Neuronal stem cell (in vitro differentiated cells): ENCODE results near the gene IDH3G.

Experiments
- DNase-seq: peaks from one replicate; pipeline ENCODE4 v3.0.0-alpha.2; 2013; ENCODE audit warnings: low spot score
- H2AFZ ChIP-seq: one replicate; pipeline ENCODE4 v1.6.1; 2013; ENCODE audit warnings: mild to moderate bottlenecking, low read length, inconsistent platforms
- H2AK5ac ChIP-seq: 2 replicates; pipeline ENCODE4 v1.6.1; 2013; ENCODE audit warnings: low read depth, mild to moderate bottlenecking, inconsistent platforms, low read length, moderate library complexity, mixed read lengths
- H2BK120ac ChIP-seq: 2 replicates; pipeline ENCODE4 v1.6.1; 2013; ENCODE audit warnings: low read depth, mild to moderate bottlenecking, inconsistent platforms, low read length, moderate library complexity, mixed read lengths
- H2BK12ac ChIP-seq: one replicate; pipeline ENCODE4 v1.6.1; 2013; ENCODE audit warnings: low read length, inconsistent platforms
- H2BK15ac ChIP-seq: 2 replicates; pipeline ENCODE4 v1.6.1; 2013; ENCODE audit warnings: mild to moderate bottlenecking, low read length, inconsistent platforms, mixed read lengths
- H2BK5ac ChIP-seq: one replicate; pipeline ENCODE4 v1.6.1; 2013; ENCODE audit warnings: inconsistent platforms, mild to moderate bottlenecking, low read length, moderate library complexity
- H3K14ac ChIP-seq: one replicate; pipeline ENCODE4 v1.6.1; 2013; ENCODE audit warnings: low read length, inconsistent platforms
- H3K18ac ChIP-seq: 2 replicates; pipeline ENCODE4 v1.6.1; 2013; ENCODE audit warnings: low read length, inconsistent platforms
- H3K23ac ChIP-seq: 2 replicates; pipeline ENCODE4 v1.6.1; 2013; ENCODE audit warnings: low read depth, mild to moderate bottlenecking, mixed read lengths, low read length, inconsistent platforms; ENCODE audit not compliant: poor library complexity
- H3K27ac ChIP-seq: replicated peaks from 3 replicates; pipeline ENCODE4 v1.5.1; 2013; ENCODE audit warnings: low read length, inconsistent platforms
- H3K27me3 ChIP-seq, 3 experiments: 2 replicates each; pipeline ENCODE4 v1.6.1; 2013; ENCODE audit warnings: low read length in 3 of 3, mild to moderate bottlenecking in 2 of 3, inconsistent platforms in 1 of 3, low read depth in 1 of 3, mixed read lengths in 1 of 3, moderate library complexity in 1 of 3; ENCODE audit not compliant: control insufficient read depth in 3 of 3, insufficient read depth in 3 of 3
- H3K36me3 ChIP-seq, 2 donors: replicated peaks in 1 of 2; 2 replicates each; pipeline ENCODE4 v1.6.1; 2013; ENCODE audit warnings: low read length in 2 of 2; ENCODE audit not compliant: control insufficient read depth in 2 of 2, insufficient read depth in 2 of 2
- H3K4ac ChIP-seq: 2 replicates; pipeline ENCODE4 v1.6.1; 2013; ENCODE audit warnings: inconsistent platforms, mild to moderate bottlenecking, low read length, moderate library complexity
- H3K4me1 ChIP-seq, 2 donors: 1 replicate in 1 of 2; 2 replicates in 1 of 2; pipeline ENCODE4 v1.6.1; 2013; ENCODE audit warnings: low read length in 2 of 2, low read depth in 1 of 2; ENCODE audit not compliant: control insufficient read depth in 2 of 2, insufficient read depth in 1 of 2
- H3K4me2 ChIP-seq: one replicate; pipeline ENCODE4 v1.6.1; 2013; ENCODE audit warnings: mild to moderate bottlenecking, low read length, inconsistent platforms; ENCODE audit not compliant: insufficient read depth, poor library complexity, severe bottlenecking
- H3K4me3 ChIP-seq, 2 donors: 2 replicates each; pipeline ENCODE4 v1.5.1; 2013; ENCODE audit warnings: low read length in 2 of 2, mild to moderate bottlenecking in 2 of 2, inconsistent platforms in 1 of 2, moderate library complexity in 1 of 2
- H3K79me1 ChIP-seq: one replicate; pipeline ENCODE4 v1.6.1; 2013; ENCODE audit warnings: low read depth, mild to moderate bottlenecking, inconsistent platforms, low read length, moderate library complexity
- H3K9ac ChIP-seq: one replicate; pipeline ENCODE4 v1.6.1; 2013; ENCODE audit warnings: mild to moderate bottlenecking, low read depth, low read length, inconsistent platforms; ENCODE audit not compliant: poor library complexity
- H3K9me3 ChIP-seq, 2 donors: replicated peaks in 1 of 2; 2 replicates each; pipeline versions ENCODE3 to v1.6.1; 2013; ENCODE audit warnings: low read length in 2 of 2, mild to moderate bottlenecking in 2 of 2, inconsistent platforms in 1 of 2, low read depth in 1 of 2, mixed read lengths in 1 of 2, moderate library complexity in 1 of 2; ENCODE audit not compliant: control insufficient read depth in 2 of 2, insufficient read depth in 1 of 2
- H4K8ac ChIP-seq: one replicate; pipeline ENCODE4 v1.6.1; 2013; ENCODE audit warnings: low read depth, mild to moderate bottlenecking, inconsistent platforms, low read length, moderate library complexity
- H4K91ac ChIP-seq: one replicate; pipeline ENCODE4 v1.6.1; 2013; ENCODE audit warnings: low read length, low read depth, mild to moderate bottlenecking, inconsistent platforms; ENCODE audit not compliant: poor library complexity
- WGBS, 2 donors: extraction: QIAGEN DNeasy Blood & Tissue Kit; methylation state at CpG; one replicate each; pipeline ENCODE4 v1.1.7; 2013; ENCODE audit warnings: missing lambda C conversion rate in 2 of 2, mixed read lengths in 1 of 2; ENCODE audit not compliant: insufficient read length in 2 of 2, insufficient replicate concordance in 1 of 2; ENCODE audit errors: extremely low coverage in 2 of 2; 5-methylcytosine and 5-hydroxymethylcytosine counted together

IDH3G gene

DNA sequence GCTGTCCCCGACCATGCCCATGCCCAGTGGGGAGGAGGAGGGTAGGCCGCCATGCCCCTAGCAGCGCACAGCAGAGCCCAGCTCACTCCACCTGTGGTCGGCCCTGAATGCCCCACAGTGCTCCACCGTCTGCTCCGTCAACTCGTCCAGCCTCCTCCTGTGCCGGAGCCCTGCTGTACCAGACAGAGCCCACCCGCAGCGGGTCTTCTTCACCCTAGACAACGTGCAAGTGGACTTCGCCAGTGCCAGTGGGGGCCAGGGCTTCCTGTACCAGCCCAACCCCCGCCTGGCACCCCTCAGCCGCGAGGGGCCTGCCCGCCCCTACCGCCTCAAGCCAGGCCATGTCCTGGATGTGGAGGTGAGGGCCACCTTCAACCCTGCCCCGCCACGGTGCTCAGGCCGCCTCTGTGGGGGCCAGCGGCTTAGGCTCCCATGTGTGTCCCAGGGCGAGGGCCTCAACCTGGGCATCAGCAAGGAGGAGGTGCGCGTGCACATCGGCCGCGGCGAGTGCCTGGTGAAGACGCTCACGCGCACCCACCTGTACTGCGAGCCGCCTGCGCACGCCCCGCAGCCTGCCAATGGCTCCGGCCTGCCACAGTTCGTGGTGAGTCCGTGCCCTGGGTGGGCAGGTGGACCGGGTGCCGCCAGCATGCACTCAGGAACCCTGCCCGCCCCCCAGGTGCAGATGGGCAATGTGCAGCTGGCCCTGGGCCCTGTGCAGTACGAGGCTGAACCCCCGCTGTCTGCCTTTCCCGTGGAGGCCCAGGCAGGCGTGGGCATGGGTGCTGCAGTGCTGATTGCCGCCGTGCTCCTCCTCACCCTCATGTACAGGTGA lies 20.2 kb downstream of the IDH3G start:
- Histone ChIP-seq H2AK5ac (no peak overlapping the region), H3K27ac (no peak overlapping the region), H3K4me1 (no peaks in the 10 kb centered on the region), H3K36me3 (no peaks in the 10 kb centered on the region), H2AFZ (no peak overlapping the region), H3K9me3 (no peaks in the 10 kb centered on the region), H4K91ac (no peak overlapping the region), H3K79me1 (no peaks in the 10 kb centered on the region), H2BK12ac (no peak overlapping the region), H2BK15ac (no peak overlapping the region), H3K27me3 (no peaks in the 10 kb centered on the region), H3K4me3 (no peak overlapping the region), H3K4ac (no peak overlapping the region), H4K8ac (no peak overlapping the region), H2BK120ac (no peak overlapping the region), H2BK5ac (peak overlapping the region; percentile 24), H3K18ac (no peak overlapping the region), H3K4me2 (no peak overlapping the region), H3K23ac (no peak overlapping the region), H3K14ac (no peak overlapping the region), H3K9ac (no peak overlapping the region)
- WGBS, 2 donors: no CpG with 5 or more reads among the region's 48 CpGs
- no peak for DNase-seq

DNA sequence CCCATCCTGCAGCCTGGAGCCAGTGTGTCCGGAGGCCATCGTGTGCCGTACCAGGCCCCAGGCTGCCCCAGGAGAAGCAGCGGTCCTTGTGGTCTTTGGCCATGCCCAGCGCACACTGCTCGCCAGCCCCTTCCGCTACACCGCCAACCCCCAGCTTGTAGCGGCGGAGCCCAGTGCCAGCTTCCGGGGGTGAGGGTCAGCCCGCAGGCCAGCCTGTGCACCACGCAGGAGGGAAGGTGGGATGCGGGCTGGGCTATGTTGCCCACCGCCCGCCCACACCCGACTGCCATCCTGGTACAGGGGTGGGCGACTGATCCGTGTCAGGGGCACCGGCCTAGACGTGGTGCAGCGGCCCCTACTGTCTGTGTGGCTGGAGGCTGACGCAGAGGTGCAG lies 21.0 kb downstream of the IDH3G start:
- Histone ChIP-seq H3K4me3 (no peak overlapping the region), H4K8ac (no peak overlapping the region), H2BK12ac (no peak overlapping the region), H3K23ac (no peak overlapping the region), H2BK5ac (no peak overlapping the region), H3K36me3 (no peaks in the 10 kb centered on the region), H3K9me3 (no peaks in the 10 kb centered on the region), H3K4me1 (no peaks in the 10 kb centered on the region), H3K14ac (no peak overlapping the region), H3K27me3 (no peaks in the 10 kb centered on the region), H2BK120ac (no peak overlapping the region), H3K4me2 (no peak overlapping the region), H3K9ac (no peak overlapping the region), H3K4ac (no peak overlapping the region), H2AFZ (no peak overlapping the region), H3K79me1 (no peaks in the 10 kb centered on the region), H4K91ac (no peak overlapping the region), H3K18ac (no peak overlapping the region), H2BK15ac (no peak overlapping the region), H2AK5ac (no peak overlapping the region), H3K27ac (no peak overlapping the region)
- WGBS, 2 donors: no CpG with 5 or more reads among the region's 23 CpGs
- DNase-seq: no peak

DNA sequence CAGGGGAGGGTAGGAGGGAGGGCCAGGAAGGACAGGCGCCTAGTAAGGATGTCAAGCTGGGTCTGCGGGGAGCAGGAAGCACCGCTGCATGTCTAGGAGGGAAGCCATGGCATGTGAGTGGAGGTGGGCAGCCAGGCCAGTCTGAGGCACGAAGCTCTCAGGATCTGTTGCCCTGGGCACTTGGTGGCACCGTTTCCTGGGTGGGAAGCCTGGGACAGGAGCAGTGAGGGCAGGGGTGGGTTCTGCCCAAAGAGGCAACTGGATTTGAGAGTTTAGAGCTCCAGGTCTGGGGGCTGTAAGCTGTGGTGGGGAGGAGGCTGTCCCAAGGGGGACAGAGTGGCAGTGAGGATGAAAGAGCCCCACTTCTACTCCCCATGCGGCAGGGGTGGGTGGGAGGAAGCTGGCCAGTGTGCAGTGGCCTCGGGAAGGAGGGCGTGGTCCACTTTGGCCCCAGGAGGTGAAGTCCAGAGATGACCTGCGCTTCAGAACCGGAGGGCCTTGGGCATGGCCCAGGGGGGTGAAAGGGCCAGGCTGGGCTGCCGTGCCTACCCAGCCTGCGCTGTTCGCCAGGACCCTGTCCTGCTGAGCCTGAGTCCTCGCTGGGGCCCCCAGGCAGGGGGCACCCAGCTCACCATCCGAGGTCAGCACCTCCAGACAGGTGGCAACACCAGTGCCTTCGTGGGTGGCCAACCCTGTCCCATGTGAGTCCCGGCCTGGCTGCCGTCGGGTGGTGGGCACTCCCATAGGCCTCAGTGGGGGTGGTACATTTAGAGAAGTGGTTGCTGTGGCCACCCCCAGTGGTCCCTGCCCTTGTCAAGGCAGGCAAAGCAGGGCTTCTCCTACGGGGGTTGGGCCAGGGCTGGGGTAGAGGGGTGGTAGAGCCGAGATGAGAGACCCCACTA lies 21.6 kb downstream of the IDH3G start:
- H3K27ac ChIP-seq: no peak overlapping the region
- no peak overlapping the region for H4K8ac ChIP-seq
- H2BK12ac ChIP-seq: no peak overlapping the region
- H3K36me3 ChIP-seq: no peaks in the 10 kb centered on the region
- H3K4me1 ChIP-seq: no peaks in the 10 kb centered on the region
- H2BK120ac ChIP-seq: no peak overlapping the region
- no peaks in the 10 kb centered on the region for H3K27me3 ChIP-seq
- no peak overlapping the region for H2BK5ac ChIP-seq
- WGBS, 2 donors: no CpG with 5 or more reads among the region's 21 CpGs
- no peak overlapping the region for H3K18ac ChIP-seq
- DNase-seq: no peak
- no peaks in the 10 kb centered on the region for H3K79me1 ChIP-seq
- H2BK15ac ChIP-seq: no peak overlapping the region
- H3K4me3 ChIP-seq: no peak overlapping the region
- no peak overlapping the region for H3K4ac ChIP-seq
- no peak overlapping the region for H2AK5ac ChIP-seq
- no peak overlapping the region for H2AFZ ChIP-seq
- no peak overlapping the region for H3K4me2 ChIP-seq
- no peak overlapping the region for H3K14ac ChIP-seq
- peak overlapping the region; percentile 4 for H3K9ac ChIP-seq
- H3K23ac ChIP-seq: no peak overlapping the region
- H3K9me3 ChIP-seq: no peaks in the 10 kb centered on the region
- no peak overlapping the region for H4K91ac ChIP-seq
